Neuronal stem cell (in vitro differentiated cells): ENCODE results near the gene TAB3.

ENCODE experiments used
- DNase-seq: peaks from one replicate; pipeline ENCODE4 v3.0.0-alpha.2; 2013; ENCODE audit warnings: low spot score
- H2AFZ ChIP-seq: one replicate; pipeline ENCODE4 v1.6.1; 2013; ENCODE audit warnings: mild to moderate bottlenecking, low read length, inconsistent platforms
- H2AK5ac ChIP-seq: 2 replicates; pipeline ENCODE4 v1.6.1; 2013; ENCODE audit warnings: low read depth, mild to moderate bottlenecking, inconsistent platforms, low read length, moderate library complexity, mixed read lengths
- H2BK120ac ChIP-seq: 2 replicates; pipeline ENCODE4 v1.6.1; 2013; ENCODE audit warnings: low read depth, mild to moderate bottlenecking, inconsistent platforms, low read length, moderate library complexity, mixed read lengths
- H2BK12ac ChIP-seq: one replicate; pipeline ENCODE4 v1.6.1; 2013; ENCODE audit warnings: low read length, inconsistent platforms
- H2BK15ac ChIP-seq: 2 replicates; pipeline ENCODE4 v1.6.1; 2013; ENCODE audit warnings: mild to moderate bottlenecking, low read length, inconsistent platforms, mixed read lengths
- H2BK5ac ChIP-seq: one replicate; pipeline ENCODE4 v1.6.1; 2013; ENCODE audit warnings: inconsistent platforms, mild to moderate bottlenecking, low read length, moderate library complexity
- H3K14ac ChIP-seq: one replicate; pipeline ENCODE4 v1.6.1; 2013; ENCODE audit warnings: low read length, inconsistent platforms
- H3K18ac ChIP-seq: 2 replicates; pipeline ENCODE4 v1.6.1; 2013; ENCODE audit warnings: low read length, inconsistent platforms
- H3K23ac ChIP-seq: 2 replicates; pipeline ENCODE4 v1.6.1; 2013; ENCODE audit warnings: low read depth, mild to moderate bottlenecking, mixed read lengths, low read length, inconsistent platforms; ENCODE audit not compliant: poor library complexity
- H3K27ac ChIP-seq: replicated peaks from 3 replicates; pipeline ENCODE4 v1.5.1; 2013; ENCODE audit warnings: low read length, inconsistent platforms
- H3K27me3 ChIP-seq, 3 experiments: 2 replicates each; pipeline ENCODE4 v1.6.1; 2013; ENCODE audit warnings: low read length in 3 of 3, mild to moderate bottlenecking in 2 of 3, inconsistent platforms in 1 of 3, low read depth in 1 of 3, mixed read lengths in 1 of 3, moderate library complexity in 1 of 3; ENCODE audit not compliant: control insufficient read depth in 3 of 3, insufficient read depth in 3 of 3
- H3K36me3 ChIP-seq, 2 donors: replicated peaks in 1 of 2; 2 replicates each; pipeline ENCODE4 v1.6.1; 2013; ENCODE audit warnings: low read length in 2 of 2; ENCODE audit not compliant: control insufficient read depth in 2 of 2, insufficient read depth in 2 of 2
- H3K4ac ChIP-seq: 2 replicates; pipeline ENCODE4 v1.6.1; 2013; ENCODE audit warnings: inconsistent platforms, mild to moderate bottlenecking, low read length, moderate library complexity
- H3K4me1 ChIP-seq, 2 donors: 1 replicate in 1 of 2; 2 replicates in 1 of 2; pipeline ENCODE4 v1.6.1; 2013; ENCODE audit warnings: low read length in 2 of 2, low read depth in 1 of 2; ENCODE audit not compliant: control insufficient read depth in 2 of 2, insufficient read depth in 1 of 2
- H3K4me2 ChIP-seq: one replicate; pipeline ENCODE4 v1.6.1; 2013; ENCODE audit warnings: mild to moderate bottlenecking, low read length, inconsistent platforms; ENCODE audit not compliant: insufficient read depth, poor library complexity, severe bottlenecking
- H3K4me3 ChIP-seq, 2 donors: 2 replicates each; pipeline ENCODE4 v1.5.1; 2013; ENCODE audit warnings: low read length in 2 of 2, mild to moderate bottlenecking in 2 of 2, inconsistent platforms in 1 of 2, moderate library complexity in 1 of 2
- H3K79me1 ChIP-seq: one replicate; pipeline ENCODE4 v1.6.1; 2013; ENCODE audit warnings: low read depth, mild to moderate bottlenecking, inconsistent platforms, low read length, moderate library complexity
- H3K9ac ChIP-seq: one replicate; pipeline ENCODE4 v1.6.1; 2013; ENCODE audit warnings: mild to moderate bottlenecking, low read depth, low read length, inconsistent platforms; ENCODE audit not compliant: poor library complexity
- H3K9me3 ChIP-seq, 2 donors: replicated peaks in 1 of 2; 2 replicates each; pipeline versions ENCODE3 to v1.6.1; 2013; ENCODE audit warnings: low read length in 2 of 2, mild to moderate bottlenecking in 2 of 2, inconsistent platforms in 1 of 2, low read depth in 1 of 2, mixed read lengths in 1 of 2, moderate library complexity in 1 of 2; ENCODE audit not compliant: control insufficient read depth in 2 of 2, insufficient read depth in 1 of 2
- H4K8ac ChIP-seq: one replicate; pipeline ENCODE4 v1.6.1; 2013; ENCODE audit warnings: low read depth, mild to moderate bottlenecking, inconsistent platforms, low read length, moderate library complexity
- H4K91ac ChIP-seq: one replicate; pipeline ENCODE4 v1.6.1; 2013; ENCODE audit warnings: low read length, low read depth, mild to moderate bottlenecking, inconsistent platforms; ENCODE audit not compliant: poor library complexity
- WGBS, 2 donors: extraction: QIAGEN DNeasy Blood & Tissue Kit; methylation state at CpG; one replicate each; pipeline ENCODE4 v1.1.7; 2013; ENCODE audit warnings: missing lambda C conversion rate in 2 of 2, mixed read lengths in 1 of 2; ENCODE audit not compliant: insufficient read length in 2 of 2, insufficient replicate concordance in 1 of 2; ENCODE audit errors: extremely low coverage in 2 of 2; 5-methylcytosine and 5-hydroxymethylcytosine counted together

The TAB3 gene

DNA sequence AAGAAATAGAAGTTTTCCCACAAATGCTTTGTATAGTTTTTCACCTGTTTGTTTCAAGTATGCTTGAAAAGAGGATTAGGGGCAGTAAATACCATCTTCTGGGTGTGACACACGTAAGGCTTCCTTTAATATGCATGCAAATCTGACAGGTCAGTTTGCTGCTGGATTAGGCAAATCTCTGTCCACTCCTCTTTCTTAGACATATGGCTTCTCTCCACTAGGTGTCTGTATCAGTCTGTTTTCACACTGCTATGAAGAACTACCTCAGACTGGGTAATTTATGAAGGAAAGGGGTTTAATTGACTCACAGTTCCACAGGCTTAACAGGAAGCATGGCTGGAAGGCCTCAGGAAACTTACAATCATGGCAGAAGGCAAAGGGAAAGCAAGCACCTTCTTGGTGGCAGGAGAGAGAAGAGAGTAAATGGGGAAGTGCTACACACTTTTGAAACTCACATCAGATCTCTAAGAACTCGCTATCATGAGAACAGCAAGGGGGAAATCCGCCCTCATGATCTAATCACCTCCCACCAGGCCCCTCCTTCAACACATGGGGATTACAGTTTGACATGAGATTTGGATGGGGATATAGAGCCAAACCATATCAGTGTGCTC is 66.9 kb downstream of the TAB3 start:
- Histone ChIP-seq H3K4me2 (no peak overlapping the region), H3K27ac (no peak overlapping the region), H4K8ac (no peak overlapping the region), H4K91ac (no peak overlapping the region), H3K18ac (no peak overlapping the region), H3K4me1 (no peaks in the 10 kb centered on the region), H3K14ac (no peak overlapping the region), H3K4me3 (no peak overlapping the region), H2BK12ac (no peak overlapping the region), H3K79me1 (no peaks in the 10 kb centered on the region), H3K36me3 (no peaks in the 10 kb centered on the region), H3K27me3 (no peaks in the 10 kb centered on the region), H3K9ac (no peak overlapping the region), H3K4ac (no peak overlapping the region), H3K9me3 (no peaks in the 10 kb centered on the region), H2BK120ac (no peak overlapping the region), H2BK5ac (no peak overlapping the region), H2AFZ (no peak overlapping the region), H2BK15ac (no peak overlapping the region), H3K23ac (no peak overlapping the region), H2AK5ac (no peak overlapping the region)
- WGBS, 2 donors = no CpG with 5 or more reads among the region's 3 CpGs
- DNase-seq = no peak

DNA sequence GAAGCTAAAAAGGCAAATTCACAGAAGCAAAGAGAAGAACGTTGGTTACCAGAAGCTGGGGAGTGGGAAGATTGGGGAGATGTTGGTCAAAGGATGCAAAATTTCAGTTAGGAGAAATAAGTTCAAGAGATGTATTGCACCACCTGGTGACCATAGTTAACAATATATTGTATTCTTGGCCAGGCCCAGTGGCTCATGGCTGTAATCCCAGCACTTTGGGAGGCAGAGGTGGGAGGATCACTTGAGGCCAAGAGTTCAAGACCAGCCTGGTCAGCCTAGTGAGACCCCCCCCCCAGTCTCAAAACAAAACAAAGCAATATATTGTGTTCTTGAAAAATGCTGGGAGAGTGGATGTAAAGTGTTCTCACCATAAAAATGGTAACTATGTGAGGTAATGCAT is 67.9 kb downstream of the TAB3 start:
- Histone ChIP-seq H3K4me1 (no peaks in the 10 kb centered on the region), H2AFZ (no peak overlapping the region)
- no peak for DNase-seq

DNA sequence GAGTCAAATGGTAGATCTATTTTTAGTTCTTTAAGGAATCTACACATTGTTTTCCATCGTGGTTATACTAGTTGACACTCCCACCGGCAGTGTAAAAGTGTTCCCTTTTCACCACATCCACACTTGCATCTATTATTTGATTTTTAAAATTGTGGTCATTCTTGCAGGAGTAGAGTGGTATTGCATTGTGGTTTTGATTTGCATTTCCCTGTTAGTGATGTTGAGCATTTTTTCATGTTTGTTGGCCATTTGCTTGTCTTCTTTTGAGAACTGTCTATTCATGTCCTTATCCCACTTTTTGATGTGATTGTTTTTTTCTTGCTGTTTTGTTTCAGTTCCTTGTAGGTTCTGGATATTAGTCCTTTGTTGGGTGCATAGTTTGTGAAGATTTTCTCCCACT is 70.0 kb downstream of the TAB3 start:
- Histone ChIP-seq H4K91ac (no peak overlapping the region), H2BK15ac (no peak overlapping the region), H3K14ac (no peak overlapping the region), H3K36me3 (no peaks in the 10 kb centered on the region), H2BK120ac (no peak overlapping the region), H3K4me2 (no peak overlapping the region), H2AFZ (no peak overlapping the region), H2BK5ac (no peak overlapping the region), H3K4ac (no peak overlapping the region), H3K18ac (no peak overlapping the region), H3K27ac (no peak overlapping the region), H3K9me3 (no peaks in the 10 kb centered on the region), H3K23ac (no peak overlapping the region), H3K9ac (no peak overlapping the region), H3K27me3 (no peaks in the 10 kb centered on the region), H3K4me1 (no peaks in the 10 kb centered on the region), H2AK5ac (no peak overlapping the region), H3K4me3 (no peak overlapping the region), H2BK12ac (no peak overlapping the region), H4K8ac (no peak overlapping the region), H3K79me1 (no peaks in the 10 kb centered on the region)
- no CpG with 5 or more reads among the region's 2 CpGs for WGBS, 2 donors
- DNase-seq = no peak

More for the DNA sequence above, 67.9 kb downstream of the TAB3 start:
- Histone ChIP-seq H3K27me3 (no peaks in the 10 kb centered on the region), H3K4me3 (no peak overlapping the region), H2BK120ac (no peak overlapping the region), H2AK5ac (no peak overlapping the region), H3K23ac (no peak overlapping the region), H3K36me3 (no peaks in the 10 kb centered on the region), H3K27ac (no peak overlapping the region), H3K4me2 (no peak overlapping the region), H3K18ac (no peak overlapping the region), H2BK15ac (no peak overlapping the region), H3K4ac (no peak overlapping the region), H4K8ac (no peak overlapping the region), H3K79me1 (no peaks in the 10 kb centered on the region), H2BK5ac (no peak overlapping the region), H3K9ac (no peak overlapping the region), H2BK12ac (no peak overlapping the region), H3K9me3 (no peaks in the 10 kb centered on the region), H4K91ac (no peak overlapping the region), H3K14ac (no peak overlapping the region)
- WGBS, 2 donors = no CpG with 5 or more reads among the region's 1 CpG

DNA sequence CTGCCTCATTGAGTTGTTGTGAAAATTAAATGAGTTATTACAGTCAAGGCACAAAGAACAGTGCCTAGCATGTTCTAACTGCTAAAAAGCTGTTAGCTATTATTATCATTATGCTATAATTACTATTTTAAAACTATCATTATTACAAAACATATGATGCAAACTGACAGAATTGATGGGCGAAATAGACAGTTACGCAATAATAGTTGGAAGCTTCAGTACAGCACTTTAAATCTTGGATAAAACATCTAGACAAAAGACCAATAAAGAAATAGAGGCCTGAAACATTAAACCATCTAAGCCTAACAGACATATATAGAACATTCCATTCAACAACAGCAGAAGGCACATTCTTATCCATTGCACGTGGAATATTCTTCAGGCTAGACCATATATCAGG is 73.0 kb downstream of the TAB3 start:
- Histone ChIP-seq H3K4me3 (no peak overlapping the region), H3K4me1 (no peaks in the 10 kb centered on the region), H3K27ac (no peak overlapping the region), H3K23ac (no peak overlapping the region), H3K4me2 (no peak overlapping the region), H3K4ac (no peak overlapping the region), H4K91ac (no peak overlapping the region), H3K36me3 (no peaks in the 10 kb centered on the region), H3K9ac (no peak overlapping the region), H3K9me3 (no peaks in the 10 kb centered on the region), H2AK5ac (no peak overlapping the region), H3K27me3 (no peaks in the 10 kb centered on the region), H2AFZ (no peak overlapping the region), H3K79me1 (no peaks in the 10 kb centered on the region), H2BK120ac (no peak overlapping the region), H3K14ac (no peak overlapping the region), H2BK12ac (no peak overlapping the region), H2BK5ac (no peak overlapping the region), H3K18ac (no peak overlapping the region), H2BK15ac (no peak overlapping the region), H4K8ac (no peak overlapping the region)
- no CpG with 5 or more reads among the region's 3 CpGs for WGBS, 2 donors
- no peak for DNase-seq
